Fibroblast of the aortic adventitia (primary cell): ENCODE data around the gene PDZD7. TPM values are rescaled to one million over a fixed set of nuclear protein-coding genes. Genes with fewer than 3 reads are reported as not detected.
A peak's percentile ranks its signal among the peaks of the same experiment; 100 is the strongest.

Source experiments
- DNase-seq: peaks from one replicate; pipeline ENCODE4 v3.0.0-alpha.2; 2010; ENCODE audit warnings: low read depth
- H3K4me3 ChIP-seq: 2 replicates; pipeline ENCODE4 v1.5.1; 2011; ENCODE audit warnings: low read depth, mild to moderate bottlenecking, control low read depth, low read length, moderate library complexity
- total RNA-seq: library from RNA; depleted of rRNA; stranded (reverse); fragments of >200 nt; gene quantifications from 2 replicates; pipeline ENCODE4 v1.2.3, GENCODE V29; 2012; ENCODE audit warnings: low replicate concordance
- TF ChIP-seq, protein P1 (sequence below): IDR thresholded peaks from 2 replicates; pipeline ENCODE4 v1.5.1; 2011; ENCODE audit warnings: mild to moderate bottlenecking, low read length, control low read depth, inconsistent platforms; ENCODE audit not compliant: insufficient read depth

PDZD7 gene
- total RNA-seq, 1 donor, result 0.27 TPM

DNA sequence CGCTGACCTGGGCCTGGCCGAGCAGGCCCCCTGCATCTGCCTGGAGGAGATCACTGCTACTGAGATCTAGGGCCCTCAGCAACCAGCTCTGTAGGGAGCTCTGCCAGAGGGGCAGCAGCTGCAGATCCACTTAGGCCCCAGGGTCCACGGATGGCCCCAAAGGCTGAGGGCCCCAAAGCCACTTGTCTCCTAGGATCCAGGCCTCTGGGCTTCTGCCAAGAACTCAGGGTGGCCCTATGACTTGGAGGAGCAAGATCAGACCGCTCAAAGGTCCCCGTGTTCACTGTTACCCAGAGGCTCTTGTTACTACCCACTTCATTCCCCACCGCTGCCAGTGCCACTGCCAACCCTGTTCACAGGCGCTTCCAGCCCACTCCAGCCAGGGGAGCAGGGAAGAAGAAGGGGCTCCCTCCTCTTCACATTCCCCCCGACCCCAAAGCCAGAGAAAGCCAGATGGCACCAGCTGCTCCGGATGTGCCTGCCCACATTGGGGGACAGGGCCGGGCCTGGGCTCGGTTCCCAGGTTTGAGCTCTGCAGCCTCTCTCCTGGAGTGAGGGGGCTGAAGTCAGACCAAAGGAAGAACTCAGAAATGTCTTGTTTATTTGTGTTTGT, 23.7 kb downstream of the PDZD7 start:
- DNase-seq, result no peak
- TF ChIP-seq, protein P1, sequence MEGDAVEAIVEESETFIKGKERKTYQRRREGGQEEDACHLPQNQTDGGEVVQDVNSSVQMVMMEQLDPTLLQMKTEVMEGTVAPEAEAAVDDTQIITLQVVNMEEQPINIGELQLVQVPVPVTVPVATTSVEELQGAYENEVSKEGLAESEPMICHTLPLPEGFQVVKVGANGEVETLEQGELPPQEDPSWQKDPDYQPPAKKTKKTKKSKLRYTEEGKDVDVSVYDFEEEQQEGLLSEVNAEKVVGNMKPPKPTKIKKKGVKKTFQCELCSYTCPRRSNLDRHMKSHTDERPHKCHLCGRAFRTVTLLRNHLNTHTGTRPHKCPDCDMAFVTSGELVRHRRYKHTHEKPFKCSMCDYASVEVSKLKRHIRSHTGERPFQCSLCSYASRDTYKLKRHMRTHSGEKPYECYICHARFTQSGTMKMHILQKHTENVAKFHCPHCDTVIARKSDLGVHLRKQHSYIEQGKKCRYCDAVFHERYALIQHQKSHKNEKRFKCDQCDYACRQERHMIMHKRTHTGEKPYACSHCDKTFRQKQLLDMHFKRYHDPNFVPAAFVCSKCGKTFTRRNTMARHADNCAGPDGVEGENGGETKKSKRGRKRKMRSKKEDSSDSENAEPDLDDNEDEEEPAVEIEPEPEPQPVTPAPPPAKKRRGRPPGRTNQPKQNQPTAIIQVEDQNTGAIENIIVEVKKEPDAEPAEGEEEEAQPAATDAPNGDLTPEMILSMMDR, result no peak

DNA sequence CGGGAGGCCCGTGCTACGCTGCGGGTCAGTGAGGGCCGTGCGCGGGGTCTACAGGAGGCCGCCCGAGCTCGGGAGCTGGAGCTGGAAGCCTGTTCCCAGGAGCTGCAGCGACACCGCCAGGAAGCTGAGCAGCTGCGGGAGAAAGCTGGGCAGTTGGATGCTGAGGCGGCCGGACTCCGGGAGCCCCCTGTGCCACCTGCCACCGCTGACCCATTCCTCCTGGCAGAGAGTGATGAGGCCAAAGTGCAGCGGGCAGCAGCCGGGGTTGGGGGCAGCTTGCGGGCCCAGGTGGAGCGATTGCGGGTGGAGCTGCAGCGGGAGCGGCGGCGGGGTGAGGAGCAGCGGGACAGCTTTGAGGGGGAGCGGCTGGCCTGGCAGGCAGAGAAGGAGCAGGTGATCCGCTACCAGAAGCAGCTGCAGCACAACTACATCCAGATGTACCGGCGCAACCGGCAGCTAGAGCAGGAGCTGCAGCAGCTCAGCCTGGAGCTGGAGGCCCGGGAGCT, 24.3 kb downstream of the PDZD7 start:
- TF ChIP-seq, protein P1, result no peak
- DNase-seq, result no peak
- H3K4me3 ChIP-seq, result no peak overlapping the region

More for the DNA sequence above, 23.7 kb downstream of the PDZD7 start:
- no peak overlapping the region for H3K4me3 ChIP-seq

DNA sequence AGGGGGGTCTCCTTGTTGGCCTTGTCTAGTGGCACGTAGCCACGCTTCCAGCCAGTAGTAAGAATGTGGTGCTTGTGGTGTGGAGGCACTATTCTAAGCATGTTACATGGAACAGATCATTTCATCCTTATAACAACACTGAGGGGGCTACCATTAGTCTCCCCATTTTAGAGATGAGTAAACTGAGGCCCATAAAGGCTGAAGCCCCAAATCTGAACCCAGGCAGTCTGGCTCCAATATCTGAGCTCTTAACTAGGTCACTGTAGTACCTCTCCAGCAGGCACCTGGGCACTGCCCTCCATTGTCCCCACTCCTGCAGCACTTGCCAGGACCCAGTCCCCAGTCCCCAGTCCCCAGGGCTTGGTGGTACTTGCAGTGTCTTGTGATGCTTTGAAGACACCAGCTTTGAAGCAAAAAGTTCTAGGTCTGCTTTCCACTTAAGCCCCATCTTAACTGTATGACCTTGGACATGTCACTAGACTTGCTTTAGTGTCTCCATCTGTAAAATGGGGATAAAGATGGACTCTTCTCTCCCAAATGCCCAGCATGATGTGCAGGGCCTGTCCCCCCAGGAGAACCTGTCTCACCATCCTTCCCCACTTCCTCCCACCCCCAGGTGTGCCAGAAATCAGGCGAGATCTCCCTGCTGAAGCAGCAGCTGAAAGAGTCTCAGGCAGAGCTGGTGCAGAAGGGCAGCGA, 24.9 kb downstream of the PDZD7 start:
- TF ChIP-seq, protein P1, result no peak
- no peak overlapping the region for H3K4me3 ChIP-seq
- no peak for DNase-seq

DNA sequence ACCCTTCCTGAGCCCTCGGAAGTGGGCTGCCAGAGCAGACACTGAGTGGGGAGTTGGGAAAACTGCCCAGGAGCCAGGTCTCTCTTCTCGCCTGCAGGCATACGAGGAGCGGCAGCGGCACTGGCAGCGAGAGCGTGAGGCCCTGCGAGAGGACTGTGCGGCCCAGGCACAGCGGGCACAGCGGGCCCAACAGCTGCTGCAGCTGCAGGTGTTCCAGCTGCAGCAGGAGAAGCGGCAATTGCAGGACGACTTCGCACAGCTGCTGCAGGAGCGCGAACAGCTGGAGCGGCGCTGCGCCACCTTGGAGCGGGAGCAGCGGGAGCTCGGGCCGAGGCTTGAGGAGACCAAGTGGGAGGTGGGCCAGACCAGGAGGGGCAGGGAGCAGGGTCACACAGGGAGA, 25.6 kb downstream of the PDZD7 start:
- TF ChIP-seq, protein P1, result no peak
- no peak overlapping the region for H3K4me3 ChIP-seq
- DNase-seq, result no peak

DNA sequence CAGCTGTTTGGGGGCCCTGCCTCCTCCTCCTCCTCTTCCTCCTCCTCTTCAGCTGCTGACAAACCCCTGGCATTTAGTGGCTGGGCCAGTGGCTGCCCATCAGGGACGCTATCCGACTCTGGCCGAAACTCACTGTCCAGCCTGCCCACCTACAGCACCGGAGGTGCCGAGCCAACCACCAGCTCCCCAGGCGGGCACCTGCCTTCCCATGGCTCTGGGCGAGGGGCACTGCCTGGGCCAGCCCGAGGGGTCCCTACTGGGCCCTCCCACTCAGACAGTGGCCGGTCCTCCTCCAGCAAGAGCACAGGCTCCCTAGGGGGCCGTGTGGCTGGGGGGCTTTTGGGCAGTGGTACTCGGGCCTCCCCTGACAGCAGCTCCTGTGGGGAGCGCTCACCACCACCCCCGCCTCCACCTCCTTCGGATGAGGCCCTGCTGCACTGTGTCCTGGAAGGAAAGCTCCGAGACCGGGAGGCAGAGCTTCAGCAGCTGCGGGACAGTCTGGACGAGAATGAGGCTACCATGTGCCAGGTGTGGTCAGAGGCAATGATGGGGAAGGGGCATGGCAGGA, 27.2 kb downstream of the PDZD7 start:
- no peak overlapping the region for H3K4me3 ChIP-seq
- DNase-seq, result no peak
- TF ChIP-seq, protein P1, result no peak

DNA sequence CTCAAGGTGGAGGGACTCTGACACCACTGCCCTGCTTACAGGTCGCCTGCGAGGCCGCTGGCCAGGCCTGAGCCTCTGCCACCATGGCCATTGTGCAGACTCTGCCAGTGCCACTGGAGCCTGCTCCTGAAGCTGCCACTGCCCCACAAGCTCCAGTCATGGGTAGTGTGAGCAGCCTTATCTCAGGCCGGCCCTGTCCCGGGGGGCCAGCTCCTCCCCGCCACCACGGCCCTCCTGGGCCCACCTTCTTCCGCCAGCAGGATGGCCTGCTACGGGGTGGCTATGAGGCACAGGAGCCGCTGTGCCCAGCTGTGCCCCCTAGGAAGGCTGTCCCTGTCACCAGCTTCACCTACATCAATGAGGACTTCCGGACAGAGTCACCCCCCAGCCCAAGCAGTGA, 28.5 kb downstream of the PDZD7 start:
- no peak for DNase-seq
- TF ChIP-seq, protein P1, result no peak
- H3K4me3 ChIP-seq, result peak overlapping the region; percentile 86
